NCI-H1092 (cell line): ENCODE data around the gene CLEC18A.
"Not testable (repeated sequence)": the region's sequence is repeated elsewhere in the genome, so short reads cannot be mapped to it uniquely, and the experiment has no call there.

Experiments used
- DNase-seq: peaks from one replicate; lab custom pipeline; 2025; lab: John Stamatoyannopoulos, UW

Gene CLEC18A

DNA sequence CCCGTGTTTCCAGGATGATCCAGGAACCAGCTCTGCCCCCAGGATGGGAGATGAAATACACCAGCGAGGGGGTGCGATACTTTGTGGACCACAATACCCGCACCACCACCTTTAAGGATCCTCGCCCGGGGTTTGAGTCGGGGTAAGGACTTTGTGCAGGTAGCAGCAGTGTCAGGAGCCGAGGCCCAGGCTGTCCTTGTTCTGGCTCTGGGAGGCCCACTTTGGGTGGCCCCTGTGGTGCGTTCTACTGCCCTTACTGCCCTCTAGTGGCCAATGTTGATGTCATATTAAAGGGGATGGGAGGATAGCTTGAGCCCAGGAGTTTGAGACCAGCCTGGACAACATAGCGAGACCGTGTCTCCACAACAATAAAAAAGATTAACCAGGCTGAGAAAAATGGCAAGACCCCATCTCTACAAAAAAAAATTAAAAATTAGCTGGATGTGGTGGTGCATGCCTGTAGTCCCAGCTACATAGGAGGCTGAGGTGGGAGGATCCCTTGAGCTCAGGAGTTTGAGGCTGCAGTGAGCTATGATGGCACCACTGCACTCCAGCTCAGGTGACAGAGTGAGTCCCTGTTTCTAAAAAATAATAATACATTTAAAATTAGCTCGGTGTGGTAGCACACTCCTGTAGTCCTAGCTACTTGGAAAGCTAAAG, 20.9 kb upstream of the CLEC18A start:
- peak; percentile 53 for DNase-seq

DNA sequence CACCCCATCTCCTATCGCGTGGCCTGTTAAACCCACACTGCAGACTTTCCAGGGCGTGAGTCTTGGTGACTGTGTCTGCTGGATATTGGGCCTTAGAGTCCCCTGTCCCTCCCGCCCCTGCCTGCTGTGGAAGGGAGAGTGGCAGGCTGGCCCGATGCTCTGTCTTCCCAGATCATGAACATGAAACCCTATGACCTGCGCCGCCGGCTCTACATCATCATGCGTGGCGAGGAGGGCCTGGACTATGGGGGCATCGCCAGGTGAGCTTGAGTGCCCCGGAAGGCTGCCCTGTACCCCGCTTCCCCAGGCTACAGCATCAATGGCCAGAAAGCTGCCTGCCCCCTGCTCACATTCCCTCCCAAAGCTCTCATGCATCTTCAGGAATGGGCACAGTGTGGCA, 19.5 kb upstream of the CLEC18A start:
- DNase-seq, result no peak

DNA sequence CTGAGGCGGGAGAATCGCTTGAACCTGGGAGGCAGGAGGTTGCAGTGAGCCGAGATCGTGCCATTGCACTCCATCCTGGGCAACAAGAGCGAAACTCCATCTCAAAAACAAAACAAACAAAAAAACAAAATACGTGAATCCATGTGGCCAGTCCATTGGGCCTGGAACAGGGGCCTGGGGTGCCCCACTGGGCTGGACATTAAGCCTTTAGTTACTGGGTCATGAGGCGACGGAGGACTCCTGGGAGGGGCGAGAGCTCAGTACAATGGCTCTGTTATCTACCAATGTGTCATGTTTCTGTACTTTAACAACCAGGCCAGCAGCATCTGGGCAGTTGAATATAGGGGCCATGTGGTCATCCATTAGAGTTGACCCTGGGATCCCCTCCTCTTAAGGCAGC, 18.9 kb upstream of the CLEC18A start:
- no peak for DNase-seq

DNA sequence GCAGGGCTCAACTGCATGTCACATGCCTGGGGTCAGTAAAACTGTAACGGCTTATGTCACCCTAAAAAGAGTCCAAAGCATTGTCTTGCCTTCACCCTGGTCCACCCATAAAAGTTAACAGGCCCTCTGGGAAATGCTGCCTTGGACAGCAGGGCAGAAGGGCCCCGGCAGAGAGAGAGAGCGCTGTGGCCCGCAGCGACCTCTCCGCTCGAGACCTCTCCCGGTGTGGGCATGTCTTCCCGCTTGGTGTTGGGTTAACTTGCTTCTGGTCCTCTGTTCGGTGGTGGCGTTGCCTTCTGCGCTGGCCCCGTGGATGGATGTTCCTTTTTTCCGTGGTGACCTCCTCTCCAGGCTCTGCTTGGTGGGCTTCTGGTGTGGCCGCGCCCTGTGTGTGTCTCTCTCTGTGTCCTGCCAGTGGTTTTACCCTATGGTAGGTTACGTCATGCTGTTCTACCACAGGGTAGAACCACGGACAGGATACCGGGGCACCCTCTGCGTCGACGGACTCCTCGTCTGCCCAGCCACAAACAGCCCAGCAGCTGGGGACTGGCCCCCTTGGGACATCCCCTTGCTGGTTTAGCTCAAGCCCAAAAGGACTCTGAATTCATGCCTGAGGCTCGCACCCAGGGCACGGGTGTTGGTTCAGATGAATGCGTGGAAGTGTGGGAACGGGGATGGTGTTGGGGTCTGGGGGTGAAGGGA, 18.3 kb upstream of the CLEC18A start:
- DNase-seq, result no peak

DNA sequence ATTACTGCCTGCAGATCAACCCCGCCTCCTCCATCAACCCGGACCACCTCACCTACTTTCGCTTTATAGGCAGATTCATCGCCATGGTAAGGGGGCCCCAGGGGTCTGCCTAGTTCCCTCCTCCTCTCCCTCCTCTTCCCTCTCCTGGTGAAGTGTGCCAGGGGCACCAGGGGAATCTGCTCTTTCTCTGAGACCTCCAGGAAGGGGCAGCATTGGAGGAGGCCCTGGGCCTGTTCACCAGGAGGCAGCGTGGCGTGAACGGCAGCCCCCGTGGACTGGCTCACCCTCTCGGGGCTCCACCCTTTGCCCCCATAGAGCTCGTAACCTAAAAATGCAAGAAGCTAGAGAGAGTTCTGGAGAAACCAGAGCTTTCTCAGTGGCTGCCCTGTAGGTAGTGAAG, 17.1 kb upstream of the CLEC18A start:
- DNase-seq, result no peak

DNA sequence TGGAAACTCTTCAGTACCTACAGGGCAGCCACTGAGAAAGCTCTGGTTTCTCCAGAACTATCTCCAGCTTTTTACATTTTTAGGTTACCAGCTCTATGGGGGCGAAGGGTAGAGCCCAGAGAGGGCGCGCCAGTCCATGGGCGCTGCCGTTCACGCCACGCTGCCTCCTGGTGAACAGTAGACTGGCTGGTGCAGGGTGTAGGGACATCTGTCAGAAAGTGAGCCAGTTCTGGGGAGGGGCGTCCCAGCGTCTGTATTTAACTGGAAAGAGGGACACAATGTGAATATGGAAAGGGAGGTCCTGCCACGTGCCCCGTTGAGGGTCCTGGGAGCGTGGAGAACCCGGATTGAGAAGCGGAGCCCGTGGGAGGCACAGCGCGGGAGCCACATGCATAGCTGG, 16.4 kb upstream of the CLEC18A start:
- no peak for DNase-seq

DNA sequence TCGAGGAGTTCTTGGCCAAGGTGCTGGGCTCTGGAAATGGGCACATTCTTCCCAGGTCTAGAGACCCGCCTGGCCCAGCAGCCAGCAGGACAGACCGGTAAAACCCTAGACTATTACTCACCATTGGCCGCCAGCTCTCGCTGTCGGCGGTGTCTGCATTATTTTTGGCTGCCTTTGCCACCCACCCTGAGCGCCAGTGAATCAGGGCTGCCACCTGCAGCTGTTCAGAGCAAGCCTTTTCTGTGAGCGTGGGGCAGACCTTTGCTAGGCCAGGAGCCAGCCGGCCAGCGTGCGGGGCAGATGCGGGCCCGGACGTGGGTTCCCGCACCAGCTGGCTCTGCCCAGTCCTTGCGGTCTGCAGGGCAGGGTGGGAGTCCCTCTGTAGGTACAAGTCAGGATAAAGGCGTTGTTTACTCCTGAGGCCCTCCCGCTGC, 15.8 kb upstream of the CLEC18A start:
- no peak for DNase-seq

DNA sequence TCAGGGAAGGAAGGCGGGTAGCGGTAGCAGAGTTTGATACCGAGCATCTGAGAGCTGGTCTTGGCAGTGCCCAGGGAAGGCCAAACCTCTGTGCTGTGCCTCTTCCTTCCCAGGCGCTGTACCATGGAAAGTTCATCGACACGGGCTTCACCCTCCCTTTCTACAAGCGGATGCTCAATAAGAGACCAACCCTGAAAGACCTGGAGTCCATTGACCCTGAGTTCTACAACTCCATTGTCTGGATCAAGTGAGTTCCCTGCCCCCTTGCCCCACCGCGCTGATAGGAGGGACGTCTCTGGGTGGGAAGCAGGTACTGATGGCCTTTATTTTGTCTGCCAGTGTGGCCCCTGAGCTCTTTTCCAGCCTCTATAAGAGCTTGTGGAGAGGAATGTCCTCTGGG, 15.4 kb upstream of the CLEC18A start:
- DNase-seq, result no peak

DNA sequence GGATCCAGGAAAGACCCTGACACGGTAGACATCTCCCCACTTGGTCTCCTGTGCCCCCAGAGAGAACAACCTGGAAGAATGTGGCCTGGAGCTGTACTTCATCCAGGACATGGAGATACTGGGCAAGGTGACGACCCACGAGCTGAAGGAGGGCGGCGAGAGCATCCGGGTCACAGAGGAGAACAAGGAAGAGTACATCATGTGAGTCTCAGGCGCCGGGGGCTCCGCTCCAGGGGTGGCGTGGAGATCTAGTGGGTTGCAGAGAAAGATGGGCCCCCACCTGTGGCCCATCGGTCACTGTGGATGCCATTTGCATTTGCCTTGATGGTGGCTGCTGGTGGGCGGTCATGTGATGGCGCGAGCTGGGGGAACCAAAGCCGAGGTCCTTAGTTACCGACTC, 14.9 kb upstream of the CLEC18A start:
- no peak for DNase-seq

DNA sequence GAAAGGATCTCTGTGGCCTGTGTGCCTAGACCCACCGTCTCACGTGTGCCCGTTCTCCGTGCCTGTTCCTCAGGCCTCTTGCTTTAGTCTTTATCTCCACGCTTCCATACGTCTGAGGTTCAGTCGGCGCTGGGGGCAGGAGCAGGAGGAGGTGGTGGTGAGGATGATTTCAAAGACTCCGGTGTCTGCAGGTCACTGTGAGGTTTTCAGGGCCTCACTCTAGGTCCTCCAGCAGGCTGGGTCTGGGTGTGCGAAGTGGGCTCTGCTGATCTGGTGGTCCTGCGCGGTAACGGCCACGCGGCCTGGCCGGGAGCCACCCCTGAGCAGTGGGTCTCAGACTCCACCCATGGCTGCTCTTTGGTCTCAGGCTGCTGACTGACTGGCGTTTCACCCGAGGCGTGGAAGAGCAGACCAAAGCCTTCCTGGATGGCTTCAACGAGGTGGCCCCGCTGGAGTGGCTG, 14.4 kb upstream of the CLEC18A start:
- no peak for DNase-seq

DNA sequence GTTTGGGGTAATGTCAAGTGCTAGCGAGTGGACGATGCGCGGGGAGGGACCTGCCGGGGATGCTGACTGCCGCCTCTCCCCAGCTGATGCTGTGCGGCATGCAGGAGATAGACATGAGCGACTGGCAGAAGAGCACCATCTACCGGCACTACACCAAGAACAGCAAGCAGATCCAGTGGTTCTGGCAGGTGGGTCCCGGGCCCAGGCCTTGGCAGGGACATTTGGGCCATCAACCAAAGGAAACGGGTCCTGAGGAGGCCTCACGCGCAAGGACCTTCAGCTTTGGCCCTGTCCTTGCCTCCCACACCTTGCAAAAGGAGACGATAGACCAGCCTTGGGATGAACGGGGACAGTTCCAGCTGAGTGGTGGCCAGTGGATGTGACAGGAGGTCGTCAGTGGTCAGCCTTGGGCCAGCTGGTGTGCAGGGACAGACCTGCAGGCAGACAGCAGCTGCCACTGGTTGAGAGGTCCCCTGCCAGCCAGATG, 13.6 kb upstream of the CLEC18A start:
- no peak for DNase-seq

DNA sequence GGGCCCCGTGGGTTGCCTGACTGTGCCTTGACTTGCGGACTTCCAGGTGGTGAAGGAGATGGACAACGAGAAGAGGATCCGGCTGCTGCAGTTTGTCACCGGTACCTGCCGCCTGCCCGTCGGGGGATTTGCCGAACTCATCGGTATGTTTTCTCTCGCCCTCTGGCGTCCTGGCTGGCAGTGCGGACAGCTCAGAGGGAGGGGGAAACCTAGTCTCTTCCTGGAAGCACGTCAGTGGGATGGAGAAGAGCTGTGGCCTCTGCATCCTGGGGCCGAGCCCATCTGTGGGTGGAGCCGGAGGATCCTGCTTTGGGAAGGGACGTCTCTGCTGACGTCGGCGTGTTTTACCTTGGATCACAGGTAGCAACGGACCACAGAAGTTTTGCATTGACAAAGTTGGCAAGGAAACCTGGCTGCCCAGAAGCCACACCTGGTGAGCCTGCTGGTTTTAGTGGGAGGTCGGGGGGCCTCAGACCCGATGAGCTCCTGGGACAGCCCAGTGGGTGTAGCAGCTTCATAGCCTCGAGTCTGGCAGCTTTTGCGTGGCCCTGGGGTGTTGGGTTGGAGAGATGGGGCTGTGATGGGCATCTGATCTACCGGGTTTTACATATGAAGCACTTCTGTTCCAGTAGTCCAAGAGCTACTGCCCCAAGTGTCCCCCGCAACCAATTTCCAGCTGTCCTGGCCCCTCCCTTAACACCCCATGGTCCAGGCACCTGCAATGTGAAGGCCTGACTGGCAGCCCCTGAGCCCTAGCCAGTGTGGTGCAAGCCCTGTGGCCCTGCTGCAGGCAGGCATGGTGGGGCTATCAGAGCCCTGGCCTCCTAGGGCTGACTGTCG, 11.9 kb upstream of the CLEC18A start:
- DNase-seq, result no peak

DNA sequence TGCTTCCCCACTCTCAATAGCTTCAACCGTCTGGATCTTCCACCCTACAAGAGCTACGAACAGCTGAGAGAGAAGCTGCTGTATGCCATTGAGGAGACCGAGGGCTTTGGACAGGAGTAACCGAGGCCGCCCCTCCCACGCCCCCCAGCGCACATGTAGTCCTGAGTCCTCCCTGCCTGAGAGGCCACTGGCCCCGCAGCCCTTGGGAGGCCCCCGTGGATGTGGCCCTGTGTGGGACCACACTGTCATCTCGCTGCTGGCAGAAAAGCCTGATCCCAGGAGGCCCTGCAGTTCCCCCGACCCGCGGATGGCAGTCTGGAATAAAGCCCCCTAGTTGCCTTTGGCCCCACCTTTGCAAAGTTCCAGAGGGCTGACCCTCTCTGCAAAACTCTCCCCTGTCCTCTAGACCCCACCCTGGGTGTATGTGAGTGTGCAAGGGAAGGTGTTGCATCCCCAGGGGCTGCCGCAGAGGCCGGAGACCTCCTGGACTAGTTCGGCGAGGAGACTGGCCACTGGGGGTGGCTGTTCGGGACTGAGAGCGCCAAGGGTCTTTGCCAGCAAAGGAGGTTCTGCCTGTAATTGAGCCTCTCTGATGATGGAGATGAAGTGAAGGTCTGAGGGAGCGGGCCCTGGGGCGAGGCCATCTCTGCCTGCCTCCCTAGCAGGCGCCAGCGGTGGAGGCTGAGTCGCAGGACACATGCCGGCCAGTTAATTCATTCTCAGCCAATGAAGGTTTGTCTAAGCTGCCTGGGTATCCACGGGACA, 11.1 kb upstream of the CLEC18A start:
- no peak for DNase-seq

DNA sequence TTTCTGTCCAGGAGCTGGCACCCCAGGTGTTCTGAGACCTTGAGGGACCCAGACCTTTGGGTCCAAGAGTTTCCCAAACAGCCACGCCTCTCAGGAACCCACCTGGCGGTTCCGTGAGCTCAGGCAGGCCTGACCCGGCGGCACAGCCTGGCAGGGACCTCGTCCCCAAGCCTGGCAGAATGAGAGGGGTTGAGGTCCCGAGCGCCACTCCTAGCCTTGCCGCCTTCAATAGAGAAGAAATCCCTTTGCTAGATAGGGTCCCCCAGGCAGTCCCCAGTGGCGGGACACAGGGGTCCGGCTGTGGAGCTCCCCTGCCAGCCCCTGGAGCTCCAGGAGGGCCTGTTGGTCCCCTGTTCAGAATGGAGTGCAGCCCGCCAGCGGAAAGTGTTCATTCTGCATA, 10.5 kb upstream of the CLEC18A start:
- DNase-seq, result no peak

DNA sequence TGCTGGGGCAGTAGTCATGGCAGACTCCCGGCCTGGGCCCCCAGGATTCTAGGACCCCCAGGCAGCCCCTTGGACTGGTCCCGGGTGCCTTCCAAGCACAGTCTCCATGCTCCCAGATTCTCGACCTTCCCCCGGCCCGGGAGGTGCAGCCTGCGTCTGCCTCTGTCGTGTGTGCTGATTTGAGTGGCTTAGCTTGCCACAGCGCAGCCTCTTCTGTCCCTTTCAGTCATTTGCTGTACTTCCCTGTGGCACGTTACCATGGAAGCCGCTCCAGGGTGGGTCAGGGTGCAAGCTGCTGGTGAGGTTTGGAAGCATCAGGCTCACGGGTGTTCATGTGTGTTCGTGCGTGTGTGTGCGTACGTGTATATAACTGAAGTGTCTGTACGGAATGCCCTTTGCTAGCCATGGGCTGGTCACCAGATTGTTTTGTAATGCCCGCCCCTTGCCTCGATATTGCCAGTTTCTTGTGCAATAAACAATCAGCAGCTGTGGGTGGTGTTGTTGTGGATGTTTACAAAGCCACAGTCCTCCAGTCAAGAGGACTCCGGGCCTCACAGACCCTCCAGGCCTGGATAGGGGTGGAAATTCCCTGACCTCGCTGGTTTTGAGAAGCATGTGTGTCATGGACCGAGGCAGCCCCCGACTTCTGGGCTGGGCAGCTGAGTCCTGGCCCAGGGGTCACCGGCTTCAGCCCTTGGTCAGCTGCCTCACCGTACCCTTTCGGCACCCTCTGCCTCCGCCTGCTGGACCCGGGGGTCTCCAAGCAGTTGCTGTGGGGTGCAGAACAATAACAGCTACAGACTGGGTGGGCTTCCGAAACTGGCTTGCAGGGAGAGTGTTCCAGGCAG, 9.7 kb upstream of the CLEC18A start:
- DNase-seq, result no peak

DNA sequence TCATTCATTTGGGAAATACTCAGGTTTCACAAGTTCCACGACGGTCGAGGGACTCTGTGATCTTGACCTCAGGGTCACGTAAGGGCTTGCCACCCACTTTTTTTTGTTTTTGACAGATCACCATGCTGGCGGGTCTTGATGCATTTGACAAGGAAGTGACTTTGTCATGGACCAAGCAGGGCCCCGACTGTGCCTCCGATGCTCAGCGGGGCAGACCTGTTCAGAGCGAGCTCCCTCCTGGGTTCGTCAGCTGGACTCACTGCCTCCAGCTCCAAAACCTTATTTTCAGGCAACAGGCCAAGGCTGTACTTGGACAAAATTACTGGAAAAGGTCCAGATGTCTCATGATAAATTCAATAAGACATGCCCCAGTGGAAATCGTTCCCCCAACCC, 9.0 kb upstream of the CLEC18A start:
- DNase-seq, result no peak

DNA sequence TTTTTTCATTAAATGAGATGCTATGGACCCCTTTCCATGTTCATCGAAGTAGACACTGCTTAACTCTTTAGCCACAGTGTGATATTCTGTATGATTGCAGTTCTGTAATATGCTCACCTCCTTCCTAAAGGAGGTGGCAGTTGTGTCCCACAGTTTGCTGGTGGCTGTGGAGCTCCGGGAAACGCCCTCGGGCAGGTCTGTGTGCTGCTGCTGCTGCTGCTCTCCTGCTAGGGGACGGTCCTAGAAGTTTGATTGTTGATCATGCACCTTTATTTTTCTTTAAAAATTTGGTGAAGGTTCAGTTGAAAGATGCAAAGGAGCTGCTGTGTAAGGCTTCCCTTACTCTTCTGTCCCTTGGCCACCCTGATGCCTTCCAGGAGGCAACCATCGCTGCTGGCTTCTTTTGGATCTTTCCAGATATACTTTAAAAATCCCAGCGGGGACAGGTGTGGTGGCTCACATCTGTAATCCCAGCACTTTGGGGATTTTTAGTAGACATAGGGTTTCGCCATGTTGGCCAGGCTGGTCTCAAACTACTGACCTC, 8.4 kb upstream of the CLEC18A start:
- DNase-seq, result no peak

DNA sequence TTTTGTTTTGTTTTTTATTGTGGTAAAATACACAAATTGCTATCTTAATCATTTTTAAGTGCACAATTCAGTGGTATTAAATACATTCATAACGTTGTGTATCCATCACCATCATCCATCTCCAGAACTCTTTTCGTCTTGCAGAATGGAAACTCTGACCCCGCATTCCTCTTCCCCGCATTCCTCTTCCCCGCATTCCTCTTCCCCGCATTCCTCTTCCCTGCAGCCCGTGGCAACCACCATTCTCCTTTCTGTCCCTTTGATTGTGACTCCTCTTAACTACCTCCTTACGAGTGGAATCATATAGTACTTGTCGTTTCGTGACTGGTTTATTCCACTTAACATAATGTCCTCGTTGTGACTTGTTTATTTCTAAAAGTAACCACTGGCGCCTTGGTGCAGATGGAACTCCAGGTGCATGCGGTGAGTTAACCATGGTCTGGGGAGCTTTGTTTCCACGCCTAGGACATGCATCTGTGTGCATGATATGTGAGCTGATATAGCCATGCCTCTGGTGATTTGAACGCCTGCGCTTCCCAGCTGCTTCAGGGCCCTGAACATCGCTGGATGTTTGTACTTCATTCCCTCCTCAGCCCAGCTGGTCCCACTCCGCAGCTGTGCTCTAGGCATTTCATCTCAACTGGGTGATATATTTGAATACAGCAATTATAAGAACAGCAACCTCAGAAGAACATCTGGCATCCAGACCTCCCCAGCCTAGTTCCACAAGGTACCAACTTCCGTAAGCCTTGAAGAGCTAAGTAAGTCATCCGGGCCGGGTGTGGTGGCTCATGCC, 7.7 kb upstream of the CLEC18A start:
- DNase-seq, result not testable (repeated sequence)

DNA sequence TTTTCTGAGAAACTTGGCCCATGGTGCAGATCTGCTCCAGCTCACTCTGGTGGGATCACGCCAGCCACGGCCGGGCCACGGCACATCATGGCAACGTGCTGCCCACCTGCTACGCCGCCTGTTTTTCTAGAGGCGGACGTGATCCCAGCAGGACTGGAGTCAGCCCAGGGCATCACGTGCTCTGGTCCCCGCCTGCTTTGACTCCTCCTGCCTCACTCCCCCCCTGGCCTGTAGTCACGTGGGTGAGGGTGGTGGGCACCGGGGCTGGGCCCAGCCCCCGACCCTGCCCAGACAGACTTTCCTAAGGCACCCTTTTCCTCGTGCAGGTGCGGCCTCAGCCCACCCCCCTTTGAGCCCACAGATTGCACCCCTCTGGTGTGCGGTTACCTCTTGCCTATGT, 723 bp upstream of the CLEC18A start:
- not testable (repeated sequence) for DNase-seq

DNA sequence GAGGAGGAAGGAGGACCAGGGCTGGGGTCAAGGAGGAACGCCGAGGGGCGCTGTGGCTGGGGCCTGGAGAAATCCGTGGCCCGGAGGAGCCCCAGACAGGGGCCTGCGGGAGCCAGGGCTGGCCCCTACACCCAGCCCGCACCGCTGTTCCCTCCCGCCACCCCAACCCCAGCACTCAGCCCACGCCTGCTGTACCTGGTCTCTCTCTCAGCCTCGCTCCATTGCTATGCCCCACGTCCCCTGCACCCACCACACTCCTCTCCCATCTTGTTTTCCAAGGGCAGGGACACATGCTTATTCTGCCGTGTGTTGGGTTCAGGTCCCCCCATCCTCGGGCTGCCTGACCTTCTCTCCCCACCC, 518 bp downstream of the CLEC18A start:
- not testable (repeated sequence) for DNase-seq
